ENCODE data around the gene ASXL2.

GRCh38 chr2:25806941-25807340 lies 71.3 kb downstream of the ASXL2 start:
- TF ChIP-seq CTCF (IDR thresholded peaks at IDR 0.05) (no peak), POLR2A (IDR thresholded peaks at IDR 0.05) (no peak)
